Measurements from ENCODE around the gene AFG1L.

- TF ChIP-seq, protein P1, sequence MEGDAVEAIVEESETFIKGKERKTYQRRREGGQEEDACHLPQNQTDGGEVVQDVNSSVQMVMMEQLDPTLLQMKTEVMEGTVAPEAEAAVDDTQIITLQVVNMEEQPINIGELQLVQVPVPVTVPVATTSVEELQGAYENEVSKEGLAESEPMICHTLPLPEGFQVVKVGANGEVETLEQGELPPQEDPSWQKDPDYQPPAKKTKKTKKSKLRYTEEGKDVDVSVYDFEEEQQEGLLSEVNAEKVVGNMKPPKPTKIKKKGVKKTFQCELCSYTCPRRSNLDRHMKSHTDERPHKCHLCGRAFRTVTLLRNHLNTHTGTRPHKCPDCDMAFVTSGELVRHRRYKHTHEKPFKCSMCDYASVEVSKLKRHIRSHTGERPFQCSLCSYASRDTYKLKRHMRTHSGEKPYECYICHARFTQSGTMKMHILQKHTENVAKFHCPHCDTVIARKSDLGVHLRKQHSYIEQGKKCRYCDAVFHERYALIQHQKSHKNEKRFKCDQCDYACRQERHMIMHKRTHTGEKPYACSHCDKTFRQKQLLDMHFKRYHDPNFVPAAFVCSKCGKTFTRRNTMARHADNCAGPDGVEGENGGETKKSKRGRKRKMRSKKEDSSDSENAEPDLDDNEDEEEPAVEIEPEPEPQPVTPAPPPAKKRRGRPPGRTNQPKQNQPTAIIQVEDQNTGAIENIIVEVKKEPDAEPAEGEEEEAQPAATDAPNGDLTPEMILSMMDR (conservative IDR thresholded peaks at IDR 0.05; ENCODE audit: low read length), result no peak
- TF ChIP-seq EZH2phosphoT487 (IDR thresholded peaks at IDR 0.05; ENCODE audit: borderline replicate concordance), result no peak
Observed at GRCh38 chr6:108455688-108456087, 160.8 kb downstream of the AFG1L start.

All from Loucy (cell line).